Dedifferentiated amniotic fluid mesenchymal stem cell (primary cell): ENCODE results near the gene RSPH9.

Source experiments
- DNase-seq: peaks from one replicate; pipeline ENCODE4 v3.0.0-alpha.2; 2016; ENCODE audit errors: extremely low spot score

RSPH9 gene, protein sequence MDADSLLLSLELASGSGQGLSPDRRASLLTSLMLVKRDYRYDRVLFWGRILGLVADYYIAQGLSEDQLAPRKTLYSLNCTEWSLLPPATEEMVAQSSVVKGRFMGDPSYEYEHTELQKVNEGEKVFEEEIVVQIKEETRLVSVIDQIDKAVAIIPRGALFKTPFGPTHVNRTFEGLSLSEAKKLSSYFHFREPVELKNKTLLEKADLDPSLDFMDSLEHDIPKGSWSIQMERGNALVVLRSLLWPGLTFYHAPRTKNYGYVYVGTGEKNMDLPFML

GRCh38 chr6:43644940-43645612, at the start of gene RSPH9:
Gene RSPH9 (plus strand): TSS chr6:43645036. CDS start chr6:43645099, 63 bp downstream.
- DNase-seq, result no peak

DNA sequence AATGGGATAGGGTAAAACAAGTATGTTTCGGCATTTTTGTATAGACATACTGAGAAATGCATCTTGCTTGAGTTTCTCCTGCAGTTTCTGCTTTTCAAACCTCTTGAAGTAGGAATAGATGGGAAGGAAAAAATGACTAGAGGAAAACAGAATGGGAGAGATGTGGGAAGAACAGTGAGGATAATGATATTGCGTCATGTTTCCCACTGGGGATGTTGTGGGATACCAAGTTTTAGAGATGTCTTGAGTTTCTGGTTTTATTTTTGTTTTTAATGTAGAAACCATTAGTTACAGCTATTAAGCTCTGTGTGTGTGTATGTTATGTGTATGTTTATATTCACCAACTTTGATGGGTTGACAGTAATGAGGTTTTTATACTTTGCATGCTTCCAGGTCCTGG, 44.2 kb upstream of the RSPH9 start:
- DNase-seq, result no peak

GRCh38 chr6:43604174-43604573, 40.7 kb upstream of the RSPH9 start:
- DNase-seq, result peak; percentile 67

DNA sequence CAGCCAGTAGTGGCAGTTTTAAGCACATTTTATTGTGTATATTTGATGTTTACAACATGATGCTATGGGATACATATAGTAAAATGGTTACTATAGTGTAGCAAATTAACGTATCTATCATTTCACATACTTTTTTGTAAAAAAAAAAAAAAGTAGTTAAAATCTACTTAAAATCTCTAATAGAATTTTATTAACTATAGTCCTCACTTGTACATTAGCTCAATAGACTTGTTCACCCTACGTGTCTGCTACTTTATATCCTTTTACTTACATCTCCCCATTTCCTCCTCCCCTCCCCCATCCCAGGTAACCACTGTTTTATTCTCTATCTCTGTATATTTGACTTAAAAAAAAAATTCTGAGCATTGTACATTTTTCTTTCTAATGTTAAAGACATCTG, 38.8 kb upstream of the RSPH9 start:
- DNase-seq, result no peak

- peak; percentile 89 for DNase-seq
These were observed 36.5 kb upstream of the RSPH9 start for GRCh38 chr6:43608310-43608763.

- DNase-seq, result no peak
These were observed 36.0 kb upstream of the RSPH9 start for GRCh38 chr6:43608807-43609206.

DNA sequence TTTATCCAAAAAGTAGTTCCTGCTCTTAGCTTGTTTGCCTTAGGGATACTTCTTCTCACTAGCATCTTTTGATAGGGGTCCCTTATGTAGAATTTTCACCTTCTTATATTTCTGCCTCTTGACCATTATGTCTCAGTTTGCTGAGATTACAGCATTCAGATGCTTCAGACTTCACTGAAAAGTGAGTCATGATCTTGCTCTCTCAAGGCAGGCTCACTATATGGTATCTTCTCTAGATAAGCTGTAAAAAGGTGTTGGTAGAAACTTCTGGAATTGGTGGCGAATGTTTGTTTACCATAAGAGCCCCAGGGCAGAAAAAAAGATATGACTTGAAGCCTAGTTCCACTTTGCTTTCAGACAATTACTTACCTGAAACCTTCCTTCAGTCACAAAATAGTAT, 35.4 kb upstream of the RSPH9 start:
- DNase-seq, result no peak

GRCh38 chr6:43610431-43610830, 34.4 kb upstream of the RSPH9 start:
- DNase-seq, result no peak

- DNase-seq, result no peak
These were observed 31.0 kb upstream of the RSPH9 start for GRCh38 chr6:43613721-43614395.

- DNase-seq, result no peak
These were observed 30.5 kb upstream of the RSPH9 start for GRCh38 chr6:43614396-43614730.

DNA sequence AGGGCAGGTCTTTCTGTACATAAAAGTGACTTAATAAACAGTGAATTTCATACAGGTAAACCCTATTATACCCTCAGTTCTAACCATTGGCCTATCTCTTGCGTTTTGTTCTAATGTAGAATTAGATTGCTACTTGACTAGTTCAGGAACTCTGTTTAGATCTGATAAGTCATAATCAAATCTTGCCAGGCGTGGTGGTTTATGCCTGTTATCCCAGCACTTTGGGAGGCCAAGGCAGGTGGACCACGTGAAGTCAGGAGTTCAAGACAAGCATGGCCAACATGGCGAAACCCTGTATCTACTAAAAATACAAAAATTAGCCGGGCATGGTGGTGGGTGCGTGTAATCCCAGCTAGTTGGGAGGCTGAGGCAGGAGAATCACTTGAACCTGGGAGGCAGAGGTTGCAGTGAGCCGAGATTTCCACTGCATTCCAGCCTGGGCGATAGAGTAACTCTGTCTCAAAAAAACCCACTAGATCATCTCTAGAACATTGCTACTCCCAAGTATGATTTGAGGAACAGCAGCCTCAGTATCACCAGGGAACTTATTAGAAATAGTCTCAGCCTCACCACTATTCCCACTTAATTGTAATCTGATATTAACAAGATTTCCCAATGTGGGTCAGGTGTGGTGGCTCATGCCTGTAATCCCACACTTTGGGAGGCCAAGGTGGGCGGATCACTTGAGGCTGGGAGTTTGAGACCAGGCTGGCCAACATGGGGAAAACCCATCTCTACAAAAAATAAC, 27.9 kb upstream of the RSPH9 start:
- DNase-seq, result no peak

DNA sequence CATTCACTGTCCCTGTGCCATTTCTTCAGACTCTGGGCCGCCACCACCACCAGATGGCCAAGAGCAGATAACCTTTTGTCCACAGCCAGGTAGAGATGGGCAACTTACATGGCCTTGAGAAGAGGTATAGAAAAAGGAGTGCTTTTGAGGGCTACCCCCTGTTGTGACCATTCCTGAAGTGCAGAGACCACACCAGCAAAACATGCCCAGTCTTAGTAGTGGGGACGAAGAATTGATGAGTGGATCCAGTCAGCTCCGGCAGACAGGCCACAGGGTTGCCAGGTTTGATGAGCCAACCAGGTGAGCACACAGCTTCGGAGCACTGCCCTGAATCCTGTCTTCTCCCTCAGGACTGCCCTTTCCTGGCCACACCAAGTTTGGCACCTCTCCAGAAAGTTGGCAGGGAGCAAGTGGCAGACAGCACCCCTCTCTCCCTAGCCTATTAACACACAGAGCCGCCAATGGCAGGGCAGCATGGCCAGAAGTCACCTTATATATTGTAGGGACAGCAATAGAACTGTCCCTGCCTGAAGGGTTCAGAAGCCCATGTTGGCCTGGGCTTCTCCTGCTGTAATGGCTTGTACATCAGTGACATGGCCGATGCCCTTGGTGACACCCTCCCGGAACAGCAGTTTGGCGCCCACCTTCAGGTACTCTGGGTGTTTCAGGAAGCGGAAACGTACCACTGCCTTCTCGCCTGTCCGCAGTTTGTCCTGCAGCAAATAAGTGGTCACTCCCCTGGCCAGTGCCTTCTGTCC, 23.6 kb upstream of the RSPH9 start:
- no peak for DNase-seq

DNA sequence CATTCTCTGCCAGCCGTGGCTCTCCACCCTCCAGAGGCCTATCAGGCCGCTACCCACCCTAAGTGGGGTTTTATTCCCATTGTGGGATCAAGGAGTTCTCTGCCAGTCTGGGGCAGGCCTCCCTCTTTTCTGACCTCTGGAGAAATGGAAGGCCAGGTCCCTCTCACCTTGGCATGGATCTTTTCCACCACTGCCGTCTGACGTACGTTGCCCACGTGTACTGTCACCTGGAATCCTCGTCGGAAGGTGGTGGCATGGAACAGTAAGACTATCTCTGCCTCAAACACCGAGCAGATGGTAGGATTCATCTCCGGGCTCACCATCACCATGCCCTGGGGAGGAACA, 23.0 kb upstream of the RSPH9 start:
- DNase-seq, result no peak

- DNase-seq, result no peak
These were observed 22.3 kb upstream of the RSPH9 start for GRCh38 chr6:43622541-43622940.

DNA sequence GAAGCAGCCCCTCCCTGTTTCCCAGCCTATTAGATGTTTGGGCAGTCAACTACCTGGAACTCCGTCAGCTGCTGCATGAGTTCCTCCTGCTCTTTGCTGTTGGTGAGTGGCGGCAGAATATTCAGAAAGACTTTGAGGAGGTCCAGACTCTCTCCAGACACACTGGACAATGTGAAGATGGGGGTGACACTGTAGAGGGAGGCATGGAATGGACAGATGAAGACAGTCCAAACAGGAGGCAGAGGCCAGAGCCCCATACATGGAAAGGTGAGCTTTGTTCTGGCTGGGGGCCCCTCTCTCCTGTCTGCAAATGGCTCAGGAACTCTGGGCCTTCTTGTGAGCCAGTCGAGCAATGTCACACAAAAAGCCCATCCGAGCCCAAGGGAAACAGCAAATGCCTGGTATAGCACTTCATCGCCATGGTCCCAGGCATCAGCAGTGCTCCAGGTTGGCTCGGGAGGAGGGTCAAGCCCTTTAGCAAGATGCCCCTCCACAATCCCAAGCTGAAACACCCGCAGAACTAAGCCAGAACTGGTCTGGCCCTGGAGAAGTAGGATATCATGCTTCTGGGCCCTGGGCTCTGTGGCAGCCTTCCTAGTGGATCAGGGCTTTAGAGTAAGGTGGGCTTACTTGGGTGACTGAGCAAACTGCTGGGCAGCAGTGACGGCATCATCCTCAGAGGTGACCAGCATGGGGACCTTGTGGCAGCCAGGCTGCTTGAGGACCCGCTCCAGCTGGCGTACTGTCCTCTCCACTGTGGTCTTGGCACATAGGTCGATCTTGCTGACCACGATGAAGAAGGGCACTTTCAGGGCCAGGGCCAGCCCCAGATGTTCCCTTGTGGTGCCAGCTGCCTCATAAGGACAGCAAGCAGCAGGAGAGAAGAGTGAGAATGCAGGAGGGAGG, 20.7 kb upstream of the RSPH9 start:
- no peak for DNase-seq

DNA sequence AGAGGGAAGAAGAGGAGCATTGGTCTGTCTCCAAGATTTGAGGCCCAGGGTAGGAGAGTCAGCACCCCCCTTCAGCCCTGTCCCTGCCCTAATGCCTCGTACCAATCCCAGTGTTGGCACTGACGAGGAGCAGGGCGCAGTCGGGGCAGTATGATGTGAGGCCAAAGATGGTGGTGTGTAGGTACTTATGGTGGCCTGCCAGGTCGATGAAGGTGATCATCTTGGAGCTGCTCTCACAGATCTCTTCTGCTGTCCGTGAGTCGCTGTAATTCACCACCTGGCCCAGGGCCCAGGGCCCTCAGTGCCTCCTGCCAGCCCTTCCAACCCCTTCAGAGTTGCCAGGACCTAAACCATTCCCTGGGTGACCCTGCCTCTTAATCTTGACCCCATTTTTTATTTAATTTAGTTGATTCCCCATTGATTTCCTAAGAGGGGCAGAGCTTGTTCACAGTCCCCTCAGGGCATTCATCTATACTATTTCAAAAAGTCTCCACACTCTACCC, 20.0 kb upstream of the RSPH9 start:
- DNase-seq, result no peak

- DNase-seq, result no peak
These were observed 19.3 kb upstream of the RSPH9 start for GRCh38 chr6:43625393-43625992.

GRCh38 chr6:43627008-43627825, 17.6 kb upstream of the RSPH9 start:
- peak; percentile 98 for DNase-seq
